Measurements from ENCODE around the gene ERC2.

The ERC2 gene

DNA sequence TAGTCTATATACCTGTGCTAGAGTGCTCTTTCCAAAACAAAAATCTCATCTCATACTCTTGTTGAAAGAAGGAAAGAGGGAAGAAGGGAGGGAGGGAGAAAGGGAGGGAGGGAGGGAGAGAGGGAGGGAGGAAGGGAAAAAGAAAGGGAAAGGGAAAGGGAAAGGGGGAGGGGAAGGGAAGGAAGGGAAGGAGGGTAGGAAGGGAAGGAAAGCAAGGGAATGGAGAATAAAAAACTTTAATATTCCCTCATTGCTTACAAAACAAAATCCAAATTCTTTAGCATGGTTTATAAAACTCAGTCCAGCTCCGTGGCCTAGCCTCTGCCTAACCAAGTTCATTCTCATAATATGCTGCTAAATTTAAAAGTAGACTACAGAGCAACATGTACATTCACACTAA is 104.5 kb downstream of the ERC2 start:
- H3K4me1 Mint-ChIP-seq = no peaks in the 10 kb centered on the region
- H3K9me3 Mint-ChIP-seq = no peaks in the 10 kb centered on the region
- peaks cover 12% of the 10 kb centered on the region for H3K27me3 Mint-ChIP-seq
- no peak overlapping the region for H3K27ac Mint-ChIP-seq
- no peaks in the 10 kb centered on the region for H3K36me3 Mint-ChIP-seq
- no peak overlapping the region for H3K4me3 Mint-ChIP-seq

DNA sequence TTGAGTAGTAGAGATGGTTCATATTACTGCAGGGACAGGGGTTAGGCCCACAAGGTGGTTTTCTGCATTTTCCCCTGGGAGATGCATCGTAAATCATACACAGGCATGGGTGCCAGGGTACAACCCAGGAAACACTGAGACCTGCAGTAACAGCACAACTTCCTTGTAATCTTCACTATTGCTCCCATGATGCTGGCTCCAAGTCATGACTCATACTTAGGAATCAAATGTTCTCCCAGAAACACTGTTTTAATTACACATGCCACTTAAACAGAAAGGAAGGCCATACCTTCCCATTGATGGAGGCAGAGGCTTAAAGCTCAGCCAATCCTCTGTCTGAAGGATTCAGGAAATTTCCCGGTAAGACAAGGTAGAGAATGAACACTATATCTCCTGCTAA is 106.5 kb downstream of the ERC2 start:
- H3K4me3 Mint-ChIP-seq = no peak overlapping the region
- no peaks in the 10 kb centered on the region for H3K9me3 Mint-ChIP-seq
- H3K27ac Mint-ChIP-seq = no peak overlapping the region
- peaks cover 12% of the 10 kb centered on the region for H3K27me3 Mint-ChIP-seq
- no peaks in the 10 kb centered on the region for H3K4me1 Mint-ChIP-seq
- no peaks in the 10 kb centered on the region for H3K36me3 Mint-ChIP-seq

DNA sequence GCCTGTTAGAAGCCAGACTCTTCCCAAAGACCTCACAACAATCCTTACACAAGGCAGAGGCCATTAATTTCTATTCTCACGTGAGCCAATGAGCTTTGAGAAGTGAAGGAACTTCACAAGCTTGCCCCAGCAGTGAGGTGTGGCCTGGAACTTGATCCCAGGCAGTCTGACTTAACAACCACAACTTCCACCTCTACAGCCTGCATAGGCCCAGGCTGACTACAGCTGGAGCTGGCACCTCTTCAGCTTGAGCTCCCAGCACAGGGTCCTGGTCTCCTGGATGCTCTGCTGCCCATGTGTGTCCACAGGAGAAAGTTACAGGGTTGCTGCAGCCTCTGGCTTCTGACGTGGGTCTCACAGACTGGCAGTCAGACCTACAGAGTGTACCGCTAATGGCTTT is 111.0 kb downstream of the ERC2 start:
- no peak overlapping the region for H3K27ac Mint-ChIP-seq
- peaks cover 10% of the 10 kb centered on the region for H3K27me3 Mint-ChIP-seq
- no peaks in the 10 kb centered on the region for H3K36me3 Mint-ChIP-seq
- H3K9me3 Mint-ChIP-seq = no peaks in the 10 kb centered on the region
- H3K4me3 Mint-ChIP-seq = no peak overlapping the region
- no peaks in the 10 kb centered on the region for H3K4me1 Mint-ChIP-seq

DNA sequence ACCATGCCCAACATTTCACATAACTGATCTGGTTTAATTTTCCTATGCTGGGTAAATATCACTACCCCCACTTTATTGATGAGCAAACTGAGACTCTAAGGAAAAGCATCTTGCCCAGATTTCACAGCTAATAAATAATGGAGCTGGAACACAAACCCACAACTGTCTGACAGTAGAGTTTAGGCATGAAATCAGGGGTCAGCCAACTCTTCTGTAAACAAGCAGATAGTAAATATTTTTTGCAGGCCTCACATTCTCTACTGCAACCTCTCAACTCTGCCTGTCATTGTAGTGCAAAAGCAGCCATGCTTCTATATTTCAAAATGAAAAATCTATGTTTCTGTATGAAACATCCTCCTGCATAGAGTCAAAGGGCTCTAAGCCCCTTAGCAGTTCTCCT is 111.5 kb downstream of the ERC2 start:
- peaks cover 8% of the 10 kb centered on the region for H3K27me3 Mint-ChIP-seq
- no peaks in the 10 kb centered on the region for H3K36me3 Mint-ChIP-seq
- H3K27ac Mint-ChIP-seq = no peak overlapping the region
- H3K4me3 Mint-ChIP-seq = no peak overlapping the region
- no peaks in the 10 kb centered on the region for H3K4me1 Mint-ChIP-seq
- H3K9me3 Mint-ChIP-seq = no peaks in the 10 kb centered on the region

DNA sequence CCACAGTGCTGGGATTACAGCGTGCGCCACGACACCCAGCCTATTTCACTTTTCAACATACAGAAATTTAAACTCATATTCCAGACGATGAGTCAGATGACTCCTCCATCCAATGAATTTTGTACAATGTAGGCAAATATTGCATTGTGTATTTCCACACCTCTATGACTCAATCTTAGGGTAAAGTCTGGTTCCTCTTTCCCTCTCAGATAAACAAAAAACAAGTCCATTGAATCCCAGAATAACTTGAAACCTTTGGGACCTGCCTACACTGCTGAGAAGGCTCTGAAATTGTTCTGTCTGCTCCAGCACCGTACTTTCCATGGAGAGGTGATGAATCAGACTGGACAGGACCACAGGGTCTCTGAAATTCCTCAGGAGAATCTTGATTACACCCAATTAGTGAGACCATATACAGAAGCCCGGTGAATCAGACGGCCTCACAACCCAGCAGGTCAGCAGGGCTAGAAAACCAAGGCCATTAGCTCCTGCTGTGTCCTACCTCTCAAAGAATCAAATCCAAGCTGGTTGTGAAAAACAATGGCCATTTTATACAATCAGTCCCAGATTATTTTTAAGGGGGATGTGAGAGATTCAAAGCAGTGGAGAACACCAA is 112.6 kb downstream of the ERC2 start:
- no peaks in the 10 kb centered on the region for H3K36me3 Mint-ChIP-seq
- no peaks in the 10 kb centered on the region for H3K9me3 Mint-ChIP-seq
- peaks cover 2% of the 10 kb centered on the region for H3K27me3 Mint-ChIP-seq
- H3K27ac Mint-ChIP-seq = no peak overlapping the region
- no peaks in the 10 kb centered on the region for H3K4me1 Mint-ChIP-seq
- no peak overlapping the region for H3K4me3 Mint-ChIP-seq

DNA sequence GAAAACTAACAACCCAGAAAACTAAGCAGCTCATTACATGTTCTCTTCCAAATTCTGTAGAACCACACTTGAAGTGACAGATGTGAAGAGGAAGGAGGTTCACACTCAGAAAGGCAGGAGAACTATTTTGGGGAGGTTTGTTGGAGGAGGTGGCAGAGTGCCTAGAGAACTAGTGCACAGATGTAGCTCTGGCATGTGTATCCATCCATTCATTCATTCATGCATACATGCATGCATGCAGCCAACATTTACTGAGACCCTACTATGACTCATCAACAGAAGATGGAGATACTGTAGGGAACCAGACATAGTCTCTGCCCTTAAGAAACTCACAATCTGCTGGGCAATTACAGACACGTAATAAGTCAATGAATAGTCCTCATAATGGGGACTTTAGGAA is 116.7 kb downstream of the ERC2 start:
- Mint-ChIP-seq H3K27me3 (peaks cover 1% of the 10 kb centered on the region), H3K36me3 (no peaks in the 10 kb centered on the region), H3K27ac (no peak overlapping the region), H3K9me3 (no peaks in the 10 kb centered on the region), H3K4me1 (no peaks in the 10 kb centered on the region), H3K4me3 (no peak overlapping the region)

DNA sequence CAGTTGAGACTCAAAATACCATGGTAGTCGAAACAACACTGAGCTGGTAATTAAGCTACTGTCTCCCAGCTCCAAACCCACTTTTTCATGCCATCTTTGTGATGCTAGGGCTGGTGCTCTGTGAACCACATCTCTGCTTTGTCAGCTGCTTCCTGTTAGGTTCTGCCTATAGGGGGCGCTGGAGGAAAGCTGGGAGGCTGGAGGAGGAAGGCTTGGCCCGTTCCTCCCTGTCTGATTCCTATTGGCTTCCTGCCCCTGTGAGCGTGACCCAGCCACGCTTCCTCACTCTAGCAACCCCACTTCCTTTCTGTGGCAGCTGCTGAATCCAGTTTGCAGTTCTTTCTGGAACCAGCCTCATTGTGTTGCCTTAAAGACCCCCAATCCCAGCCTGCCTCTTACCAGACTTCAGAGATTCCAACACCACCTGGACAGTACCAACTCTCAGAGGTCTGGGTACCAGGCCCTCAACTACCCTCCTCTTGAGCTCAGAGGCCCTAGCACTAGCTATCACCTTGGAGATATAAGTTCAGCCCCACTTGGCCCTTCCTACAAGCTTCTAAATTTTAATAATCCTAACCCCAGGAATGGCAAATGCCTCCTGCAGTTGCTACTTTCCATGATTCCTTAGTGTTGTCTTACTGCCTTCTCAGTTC is 120.9 kb downstream of the ERC2 start:
- Mint-ChIP-seq H3K4me1 (no peaks in the 10 kb centered on the region), H3K36me3 (no peaks in the 10 kb centered on the region), H3K27ac (no peak overlapping the region), H3K4me3 (no peak overlapping the region), H3K9me3 (no peaks in the 10 kb centered on the region), H3K27me3 (peaks cover 7% of the 10 kb centered on the region)

DNA sequence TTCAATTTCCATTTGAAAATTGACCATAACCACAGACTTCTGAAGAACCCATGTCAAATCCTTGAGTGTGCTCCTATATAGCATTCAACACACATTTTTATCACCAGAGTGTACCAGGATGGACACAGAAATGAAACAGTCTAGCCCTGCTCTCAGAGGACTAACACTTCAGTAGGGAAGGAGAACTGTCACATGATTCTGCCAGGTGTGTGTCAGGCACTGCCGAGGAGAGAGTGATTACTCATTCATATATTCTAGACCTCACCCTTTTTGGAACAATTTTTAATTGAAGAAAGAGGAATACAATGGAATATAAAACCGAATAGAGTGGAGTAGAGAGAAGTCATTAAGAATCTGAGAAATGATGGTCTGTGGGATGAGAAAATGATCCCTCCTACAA is 125.8 kb downstream of the ERC2 start:
- no peaks in the 10 kb centered on the region for H3K9me3 Mint-ChIP-seq
- H3K27me3 Mint-ChIP-seq = peaks cover 8% of the 10 kb centered on the region
- no peak overlapping the region for H3K27ac Mint-ChIP-seq
- H3K4me3 Mint-ChIP-seq = no peak overlapping the region
- no peaks in the 10 kb centered on the region for H3K4me1 Mint-ChIP-seq
- H3K36me3 Mint-ChIP-seq = no peaks in the 10 kb centered on the region

DNA sequence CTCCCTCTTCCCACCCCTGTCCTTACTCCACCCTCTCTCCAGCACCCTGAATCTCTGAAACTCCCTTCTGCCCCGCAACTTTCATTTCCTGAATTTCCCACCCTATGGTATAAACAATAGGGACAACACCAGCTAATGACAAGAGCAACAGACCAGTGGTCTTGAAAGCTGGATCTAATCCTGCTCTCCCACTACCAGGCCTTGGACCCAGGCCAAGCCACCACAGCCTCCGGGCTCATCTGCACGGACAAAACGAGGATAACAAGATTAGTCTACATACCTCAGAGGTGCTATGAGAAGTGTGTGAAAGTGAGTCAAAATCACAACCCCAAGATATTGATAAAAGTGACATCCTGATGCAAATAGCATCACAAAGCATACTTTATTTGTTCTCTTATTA is 128.6 kb downstream of the ERC2 start:
- Mint-ChIP-seq H3K4me1 (no peaks in the 10 kb centered on the region), H3K9me3 (no peaks in the 10 kb centered on the region), H3K4me3 (no peak overlapping the region), H3K27ac (no peak overlapping the region), H3K27me3 (peaks cover 8% of the 10 kb centered on the region), H3K36me3 (no peaks in the 10 kb centered on the region)

DNA sequence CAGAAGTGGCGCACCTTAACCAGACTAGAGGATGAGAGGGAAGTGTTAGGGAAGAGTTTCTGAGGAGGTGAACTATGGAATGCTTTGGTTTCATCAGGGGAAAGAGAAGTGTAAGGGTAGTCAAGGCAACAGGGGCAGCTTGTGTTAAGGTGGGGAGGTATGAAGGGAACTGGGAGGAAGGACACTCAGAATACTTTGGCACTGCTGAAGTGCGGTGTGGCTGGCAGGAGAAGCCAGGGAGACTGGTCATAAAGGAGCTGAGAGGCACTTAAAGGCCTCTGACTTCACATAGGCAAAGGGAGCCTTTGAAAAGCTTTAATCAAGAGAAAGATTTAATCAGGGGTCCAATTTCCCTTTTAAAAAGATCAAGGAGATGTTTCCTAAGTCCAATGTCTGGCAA is 129.0 kb downstream of the ERC2 start:
- H3K27me3 Mint-ChIP-seq = peaks cover 8% of the 10 kb centered on the region
- no peaks in the 10 kb centered on the region for H3K9me3 Mint-ChIP-seq
- H3K4me3 Mint-ChIP-seq = no peak overlapping the region
- no peaks in the 10 kb centered on the region for H3K4me1 Mint-ChIP-seq
- H3K27ac Mint-ChIP-seq = no peak overlapping the region
- no peaks in the 10 kb centered on the region for H3K36me3 Mint-ChIP-seq

DNA sequence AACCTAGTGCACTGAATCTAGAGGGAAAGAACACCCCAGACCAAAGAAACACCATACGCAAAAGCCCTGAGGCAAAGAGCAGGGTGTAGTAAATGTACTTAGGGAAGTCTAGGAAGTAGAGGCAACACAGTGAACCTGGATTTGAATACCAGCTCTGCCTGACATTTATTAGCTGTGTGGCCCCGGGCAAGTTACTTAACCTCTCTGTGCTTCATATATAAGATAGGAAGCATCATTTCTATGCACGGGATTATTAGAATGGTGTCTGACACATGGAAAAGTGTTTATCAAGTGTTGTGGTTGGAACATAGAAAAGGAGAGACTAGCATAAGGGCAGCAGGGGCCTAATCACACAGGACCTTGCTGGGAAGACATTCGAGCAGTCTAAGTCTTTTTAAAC is 132.2 kb downstream of the ERC2 start:
- H3K36me3 Mint-ChIP-seq = no peaks in the 10 kb centered on the region
- no peak overlapping the region for H3K4me3 Mint-ChIP-seq
- H3K27me3 Mint-ChIP-seq = peaks cover 5% of the 10 kb centered on the region
- no peaks in the 10 kb centered on the region for H3K9me3 Mint-ChIP-seq
- H3K27ac Mint-ChIP-seq = no peak overlapping the region
- H3K4me1 Mint-ChIP-seq = no peaks in the 10 kb centered on the region

DNA sequence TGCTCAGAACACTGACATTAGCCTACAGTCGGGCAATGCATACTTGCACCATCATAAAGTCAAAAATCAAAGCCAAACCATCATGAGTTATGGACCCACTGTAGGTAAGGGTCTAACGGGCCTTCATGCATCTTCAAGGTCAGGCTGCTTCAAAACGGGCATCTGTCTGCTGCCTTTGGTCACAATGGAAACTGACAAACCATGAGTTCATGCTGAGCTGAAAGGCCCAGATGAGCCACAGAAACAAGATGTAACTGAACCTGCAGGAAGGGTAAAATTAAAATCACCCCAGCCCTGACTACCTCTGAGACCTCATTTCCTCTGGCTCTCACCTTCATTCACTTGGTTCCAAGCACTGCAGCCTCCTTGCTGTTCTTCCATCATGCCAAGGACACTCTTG is 143.8 kb downstream of the ERC2 start:
- Mint-ChIP-seq H3K27me3 (peaks cover 5% of the 10 kb centered on the region), H3K4me3 (no peak overlapping the region), H3K27ac (no peak overlapping the region), H3K9me3 (no peaks in the 10 kb centered on the region), H3K36me3 (no peaks in the 10 kb centered on the region), H3K4me1 (no peaks in the 10 kb centered on the region)

DNA sequence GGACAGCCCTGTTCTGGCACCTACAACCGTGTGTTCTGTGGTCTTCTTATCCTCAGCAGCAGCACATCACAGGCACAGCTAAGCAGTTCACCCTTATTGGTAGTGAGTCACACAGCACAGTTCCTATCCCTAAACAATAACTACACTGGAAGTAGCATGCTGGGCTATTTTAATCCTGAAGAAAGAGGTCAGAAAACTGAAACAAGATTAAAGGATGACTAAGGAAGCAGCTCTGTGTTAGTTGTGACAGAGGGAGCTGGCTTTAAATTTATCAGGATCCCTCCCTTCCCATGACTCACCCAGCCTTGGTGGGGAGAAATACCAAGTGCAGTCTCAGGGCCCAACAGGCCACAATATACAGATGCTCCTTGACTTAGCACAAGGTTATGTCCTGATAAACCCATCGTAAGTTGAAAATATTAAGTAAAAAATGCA is 144.3 kb downstream of the ERC2 start:
- Mint-ChIP-seq H3K4me3 (no peak overlapping the region), H3K9me3 (no peaks in the 10 kb centered on the region), H3K27ac (no peak overlapping the region), H3K36me3 (no peaks in the 10 kb centered on the region), H3K27me3 (peaks cover 5% of the 10 kb centered on the region), H3K4me1 (no peaks in the 10 kb centered on the region)

DNA sequence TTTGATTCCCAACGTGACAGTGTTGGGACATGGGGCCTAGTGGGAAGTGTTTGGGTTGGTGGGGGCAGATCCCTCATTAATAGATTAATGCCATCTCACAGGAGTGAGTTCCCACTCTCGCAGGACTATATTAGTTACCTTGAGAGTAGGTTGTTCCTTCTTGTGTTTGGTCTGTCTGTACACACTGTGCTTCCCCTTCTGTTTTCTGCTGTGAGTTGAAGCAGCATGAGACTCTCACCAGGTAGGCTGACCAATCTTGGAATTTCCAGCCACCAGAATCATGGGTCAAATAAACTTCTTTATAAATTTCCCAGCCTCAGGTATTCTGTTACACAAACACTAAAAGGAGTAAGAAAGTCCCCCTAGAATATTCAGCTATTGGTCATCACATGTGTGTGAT is 145.4 kb downstream of the ERC2 start:
- no peaks in the 10 kb centered on the region for H3K36me3 Mint-ChIP-seq
- H3K4me3 Mint-ChIP-seq = no peak overlapping the region
- H3K27ac Mint-ChIP-seq = no peak overlapping the region
- H3K9me3 Mint-ChIP-seq = no peaks in the 10 kb centered on the region
- H3K27me3 Mint-ChIP-seq = peaks cover 5% of the 10 kb centered on the region
- no peaks in the 10 kb centered on the region for H3K4me1 Mint-ChIP-seq

DNA sequence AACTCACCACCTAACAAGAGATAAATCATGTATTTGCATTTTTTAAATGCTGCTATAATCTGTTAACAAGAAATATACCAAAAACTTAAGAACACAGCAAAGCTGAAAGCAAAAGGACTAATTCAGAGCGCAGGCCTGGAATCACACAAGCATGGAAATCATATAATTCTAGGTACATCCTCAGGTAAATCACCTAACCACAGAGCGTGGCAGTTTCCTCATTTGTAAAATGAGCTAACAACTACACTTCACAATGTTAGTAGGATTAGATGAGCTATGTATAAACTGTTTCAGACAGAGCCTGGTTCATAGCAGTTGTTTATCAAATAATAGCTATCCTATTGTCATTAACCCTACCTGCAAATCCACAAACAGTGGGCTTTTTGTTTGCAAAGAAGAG is 146.4 kb downstream of the ERC2 start:
- Mint-ChIP-seq H3K9me3 (no peaks in the 10 kb centered on the region), H3K36me3 (no peaks in the 10 kb centered on the region), H3K4me1 (no peaks in the 10 kb centered on the region), H3K27me3 (peaks cover 3% of the 10 kb centered on the region), H3K27ac (no peak overlapping the region), H3K4me3 (no peak overlapping the region)

DNA sequence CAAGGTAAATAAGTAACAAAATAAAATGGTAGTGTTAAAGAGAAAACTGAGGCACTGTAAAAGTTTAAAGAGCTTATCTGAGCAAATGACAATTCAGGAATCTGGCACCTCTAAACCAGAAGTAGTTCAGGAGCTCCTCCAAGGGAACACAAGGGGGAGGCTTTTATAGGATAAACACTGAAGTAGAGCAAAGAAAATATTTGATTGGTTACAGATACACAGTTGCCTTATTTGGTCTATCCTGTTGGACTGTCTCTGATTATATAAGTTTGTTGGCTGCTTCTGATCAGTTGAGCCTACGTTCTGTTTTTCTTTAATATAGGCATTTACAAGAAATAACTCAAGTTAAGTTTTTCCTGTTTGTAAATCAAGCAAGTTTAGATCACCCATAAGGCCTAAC is 146.9 kb downstream of the ERC2 start:
- no peak overlapping the region for H3K27ac Mint-ChIP-seq
- no peaks in the 10 kb centered on the region for H3K9me3 Mint-ChIP-seq
- peaks cover 3% of the 10 kb centered on the region for H3K27me3 Mint-ChIP-seq
- no peak overlapping the region for H3K4me3 Mint-ChIP-seq
- no peaks in the 10 kb centered on the region for H3K36me3 Mint-ChIP-seq
- H3K4me1 Mint-ChIP-seq = no peaks in the 10 kb centered on the region

DNA sequence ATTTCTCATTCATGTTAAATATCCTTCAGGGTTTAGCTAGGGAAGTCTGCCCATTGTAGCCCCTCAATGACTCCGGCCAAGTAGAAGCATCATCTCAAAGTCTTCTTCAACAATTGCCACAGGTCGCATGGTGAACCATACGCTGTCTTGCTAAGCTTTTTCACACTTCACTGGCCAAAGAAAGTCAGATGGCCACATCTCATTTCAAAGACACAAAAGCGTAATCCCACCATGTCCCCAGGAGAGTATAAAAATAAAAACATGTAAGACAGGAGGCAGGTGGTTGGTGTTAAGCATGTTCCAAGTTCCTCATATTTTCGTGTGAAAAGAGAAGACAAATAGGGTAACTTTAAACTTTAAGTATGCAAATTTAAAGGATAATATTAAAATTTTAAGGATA is 147.4 kb downstream of the ERC2 start:
- no peaks in the 10 kb centered on the region for H3K9me3 Mint-ChIP-seq
- no peaks in the 10 kb centered on the region for H3K4me1 Mint-ChIP-seq
- no peak overlapping the region for H3K27ac Mint-ChIP-seq
- peaks cover 3% of the 10 kb centered on the region for H3K27me3 Mint-ChIP-seq
- H3K4me3 Mint-ChIP-seq = no peak overlapping the region
- H3K36me3 Mint-ChIP-seq = no peaks in the 10 kb centered on the region

Data from activated naive CD4-positive, alpha-beta T cell treated with anti-CD3 and anti-CD28 coated beads, Interleukin-2, amount 50 U/mL, for 24 hours (primary cell).